Psoas muscle (tissue), 8 donors: ENCODE results near the gene GJB2. TPM values are rescaled to one million over a fixed set of nuclear protein-coding genes. Genes with fewer than 3 reads are reported as not detected.

Experiments
- ATAC-seq, 4 donors: fragments of 200-7000 bp; cut with Tn5 transposase; one replicate each; pipeline ENCODE4 v1.9.1; 2020; ENCODE audit warnings: moderate library complexity in 3 of 4, mild to moderate bottlenecking in 2 of 4
- DNase-seq, 2 donors: peaks; one replicate each; pipeline ENCODE4 v3.0.0-alpha.2; 2020
- H3K27ac ChIP-seq: fragments of 200-600 bp; one replicate; pipeline ENCODE4 v1.8.0; 2022
- H3K27me3 ChIP-seq, 3 donors: fragments of 200-600 bp in 1 of 3; one replicate each; pipeline versions ENCODE4 v1.6.1 to v1.8.0; 2013 to 2022; ENCODE audit warnings: low read length in 2 of 3, mild to moderate bottlenecking in 2 of 3, moderate library complexity in 1 of 3; ENCODE audit not compliant: insufficient read depth in 3 of 3
- H3K36me3 ChIP-seq, 2 donors: fragments of 200-600 bp in 1 of 2; one replicate each; pipeline versions ENCODE4 v1.6.1 to v1.8.0; 2013 to 2022; ENCODE audit warnings: low read depth in 1 of 2, mild to moderate bottlenecking in 1 of 2, moderate library complexity in 1 of 2; ENCODE audit not compliant: insufficient read depth in 1 of 2
- H3K4me1 ChIP-seq: fragments of 200-600 bp; one replicate; pipeline ENCODE4 v1.8.0; 2022
- H3K4me3 ChIP-seq: fragments of 200-600 bp; one replicate; pipeline ENCODE4 v1.8.0; 2022; ENCODE audit warnings: mild to moderate bottlenecking
- H3K9me3 ChIP-seq: fragments of 200-600 bp; one replicate; pipeline ENCODE4 v1.8.0; 2022
- CTCF ChIP-seq: fragments of 200-600 bp; IDR thresholded peaks from one replicate; pipeline ENCODE4 v1.8.0; 2022; ENCODE audit warnings: antibody characterized with exemption
- WGBS, 3 donors: extraction: QIAGEN DNeasy Blood & Tissue Kit; methylation state at CpG; one replicate each; pipeline versions ENCODE4 v1.1.6 to v1.1.7; 2013; 5-methylcytosine and 5-hydroxymethylcytosine counted together
- intact Hi-C, 2 donors: fragments of 100-400 bp; cut with DNase I; formaldehyde crosslinking; loops; one replicate each; pipeline versions ENCODE4 v1.11.0 to v1.14.2; 2022
- polyA plus RNA-seq, 3 donors: library from polyadenylated mRNA; stranded (reverse); fragments of 200-250 nt; gene quantifications; one replicate each; pipeline ENCODE4 v1.2.3, GENCODE V29; 2013
- total RNA-seq, 4 donors: library from RNA; stranded (reverse); fragmentation: NEBNext Ultra II Directional in 2 of 4; extraction: Animal tissue kit (Norgen Biotek cat#: 25700) in 2 of 4; gene quantifications; one replicate each; pipeline versions ENCODE4 v1.2.1 to v1.2.4, GENCODE V29; 2021 to 2023
- donor health status: healthy with polysubstance abuse.
- donor health status: DM: no; HTN: no; CAD: no; lungs with moderate emphysema.
- donor health status: Bipolar disorder and iron deficiency.
- donor health status: healthy.
- donor health status: DM: yes; HTN: yes; CAD: no.
- donor health status: DM: no; HTN: no; CAD: no.
- donor health status: DM: no; HTN: no; CAD: no.
- donor health status: DM: yes; HTN: yes; CAD: no.

Gene GJB2
- total and polyA plus RNA-seq, 7 donors, result 0.07 to 0.47 (median 0.26) TPM; not detected in 2

- H3K4me3 ChIP-seq, result peak within 1 kb of the TSS; percentile 53
- no peak for DNase-seq
These were observed 39.3 kb upstream of the GJB2 start, which contains the start of gene GJB6 for GRCh38 chr13:20231839-20232555. Gene GJB6 (minus strand): TSS chr13:20232319. CDS start chr13:20223480, 8,839 bp downstream.

DNA sequence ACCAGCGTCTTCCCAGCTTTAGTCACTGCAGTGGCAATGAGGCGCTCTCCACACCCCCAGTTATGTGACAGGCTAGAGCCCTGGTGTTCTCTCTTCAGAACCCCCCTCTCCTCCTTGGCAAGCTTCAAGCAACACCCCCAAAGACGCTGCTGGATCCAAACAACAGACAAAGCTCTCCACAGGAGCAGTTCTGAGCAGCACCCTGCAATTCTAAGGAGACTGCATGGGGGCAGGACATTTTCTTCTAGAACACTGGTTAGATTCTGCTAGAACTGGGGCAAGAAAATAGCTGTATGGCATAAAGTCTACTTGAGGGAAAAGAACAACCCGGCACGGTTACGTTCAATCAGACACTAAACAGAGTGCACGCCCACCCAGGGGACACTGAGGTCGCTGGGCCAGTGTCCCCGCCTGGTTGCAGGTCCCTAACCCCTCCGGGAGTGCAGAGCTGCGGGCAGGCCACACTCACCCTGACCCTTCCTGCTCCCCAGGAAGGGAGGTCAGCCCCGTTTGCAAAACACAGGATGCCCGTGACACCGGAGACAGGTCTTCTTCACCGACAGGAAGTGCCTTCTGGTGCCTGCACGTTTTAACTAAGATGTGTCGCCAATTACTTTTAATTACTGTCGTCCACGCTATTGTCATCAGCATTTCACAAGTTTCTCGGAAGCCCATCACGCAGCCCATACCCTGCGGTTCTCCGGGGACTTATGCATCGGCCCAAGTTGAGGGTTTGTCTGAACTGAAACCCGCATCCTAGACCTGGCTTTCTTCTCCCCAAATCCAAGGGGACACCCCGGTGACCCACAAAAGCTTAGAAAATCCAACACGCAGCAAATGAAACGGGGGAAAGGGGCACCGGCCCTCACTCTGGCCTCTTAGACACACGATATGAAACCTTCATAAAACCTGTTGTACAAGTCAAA is 38.4 kb upstream of the GJB2 start:
- Histone ChIP-seq H3K4me1 (no peaks in the 10 kb centered on the region), H3K27me3 (peaks cover 4 to 51% (median 13%) of the 10 kb centered on the region in 3 donors), H3K9me3 (no peaks in the 10 kb centered on the region), H3K4me3 (peak overlapping the region; percentile 53), H3K27ac (no peak overlapping the region), H3K36me3 (no peaks in the 10 kb centered on the region)
- TF ChIP-seq CTCF, result no peak
- intact Hi-C loops, result no loop called here
- 13 to 15% (median 14%) methylated on average over 30 of the region's 30 CpGs for WGBS, 3 donors
- DNase-seq (no peak), ATAC-seq (no peak)

More at GRCh38 chr13:20231839-20232555, 39.3 kb upstream of the GJB2 start, which contains the start of gene GJB6:
- Histone ChIP-seq H3K27me3 (peaks cover 4 to 51% (median 13%) of the 10 kb centered on the region in 3 donors), H3K9me3 (no peaks in the 10 kb centered on the region), H3K36me3 (no peaks in the 10 kb centered on the region), H3K27ac (no peak within 1 kb of the TSS), H3K4me1 (no peaks in the 10 kb centered on the region)
- intact Hi-C loops, result no loop called here
- no peak for TF ChIP-seq CTCF
- 1% methylated on average over 70 to 85 of the region's 85 CpGs for WGBS, 3 donors
- ATAC-seq, result peak in 1 of 4 donors; percentile 16

- ATAC-seq, result no peak
- Histone ChIP-seq H3K9me3 (no peaks in the 10 kb centered on the region), H3K36me3 (no peaks in the 10 kb centered on the region), H3K27ac (no peak overlapping the region), H3K4me3 (no peak overlapping the region), H3K4me1 (no peaks in the 10 kb centered on the region), H3K27me3 (peaks cover 4 to 50% (median 13%) of the 10 kb centered on the region in 3 donors)
- no peak for DNase-seq
- intact Hi-C loops, result no loop called here
- WGBS, 3 donors, result 52 to 61% (median 56%) methylated on average over 6 of the region's 6 CpGs
- no peak for TF ChIP-seq CTCF
These were observed 35.0 kb upstream of the GJB2 start for GRCh38 chr13:20227730-20228129.

GRCh38 chr13:20227288-20227687 is 34.5 kb upstream of the GJB2 start:
- no peak overlapping the region for H3K4me3 ChIP-seq
- 75 to 83% (median 82%) methylated on average over 8 of the region's 8 CpGs for WGBS, 3 donors
- no peak for TF ChIP-seq CTCF
- ATAC-seq, result no peak
- no peak overlapping the region for H3K27ac ChIP-seq
- no peak for DNase-seq
- peaks cover 3 to 50% (median 13%) of the 10 kb centered on the region in 3 donors for H3K27me3 ChIP-seq
- H3K4me1 ChIP-seq, result no peaks in the 10 kb centered on the region
- no peaks in the 10 kb centered on the region for H3K9me3 ChIP-seq
- no peaks in the 10 kb centered on the region for H3K36me3 ChIP-seq
- intact Hi-C loops, result no loop called here
